ENCODE data around the gene ALPL. TPM values are rescaled to one million over a fixed set of nuclear protein-coding genes. Genes with fewer than 3 reads are reported as not detected.

The ALPL gene
- total and polyA plus RNA-seq, 7 donors: 0.36 to 7.8 (median 2.3) TPM

DNA sequence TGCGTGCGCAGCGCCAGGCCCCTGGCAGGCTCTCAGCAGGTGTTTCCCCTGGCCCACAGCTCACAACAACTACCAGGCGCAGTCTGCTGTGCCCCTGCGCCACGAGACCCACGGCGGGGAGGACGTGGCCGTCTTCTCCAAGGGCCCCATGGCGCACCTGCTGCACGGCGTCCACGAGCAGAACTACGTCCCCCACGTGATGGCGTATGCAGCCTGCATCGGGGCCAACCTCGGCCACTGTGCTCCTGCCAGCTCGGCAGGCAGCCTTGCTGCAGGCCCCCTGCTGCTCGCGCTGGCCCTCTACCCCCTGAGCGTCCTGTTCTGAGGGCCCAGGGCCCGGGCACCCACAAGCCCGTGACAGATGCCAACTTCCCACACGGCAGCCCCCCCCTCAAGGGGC, 68.1 kb downstream of the ALPL start:
- intact Hi-C loops (cut with DNase I): no loop called here
- H3K36me3 ChIP-seq: no peaks in the 10 kb centered on the region
- H3K4me3 ChIP-seq: no peak overlapping the region
- no peak for TF ChIP-seq EP300 (IDR thresholded peaks at IDR 0.05)
- TF ChIP-seq, protein P1, sequence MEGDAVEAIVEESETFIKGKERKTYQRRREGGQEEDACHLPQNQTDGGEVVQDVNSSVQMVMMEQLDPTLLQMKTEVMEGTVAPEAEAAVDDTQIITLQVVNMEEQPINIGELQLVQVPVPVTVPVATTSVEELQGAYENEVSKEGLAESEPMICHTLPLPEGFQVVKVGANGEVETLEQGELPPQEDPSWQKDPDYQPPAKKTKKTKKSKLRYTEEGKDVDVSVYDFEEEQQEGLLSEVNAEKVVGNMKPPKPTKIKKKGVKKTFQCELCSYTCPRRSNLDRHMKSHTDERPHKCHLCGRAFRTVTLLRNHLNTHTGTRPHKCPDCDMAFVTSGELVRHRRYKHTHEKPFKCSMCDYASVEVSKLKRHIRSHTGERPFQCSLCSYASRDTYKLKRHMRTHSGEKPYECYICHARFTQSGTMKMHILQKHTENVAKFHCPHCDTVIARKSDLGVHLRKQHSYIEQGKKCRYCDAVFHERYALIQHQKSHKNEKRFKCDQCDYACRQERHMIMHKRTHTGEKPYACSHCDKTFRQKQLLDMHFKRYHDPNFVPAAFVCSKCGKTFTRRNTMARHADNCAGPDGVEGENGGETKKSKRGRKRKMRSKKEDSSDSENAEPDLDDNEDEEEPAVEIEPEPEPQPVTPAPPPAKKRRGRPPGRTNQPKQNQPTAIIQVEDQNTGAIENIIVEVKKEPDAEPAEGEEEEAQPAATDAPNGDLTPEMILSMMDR (IDR thresholded peaks at IDR 0.05): no peak
- no peak for TF ChIP-seq POLR2A (IDR thresholded peaks at IDR 0.05)
- TF ChIP-seq POLR2AphosphoS5 (IDR thresholded peaks at IDR 0.05): no peak
- no peaks in the 10 kb centered on the region for H3K27me3 ChIP-seq
- H3K4me1 ChIP-seq: peaks cover 0 to 14% (median 13%) of the 10 kb centered on the region in 4 donors
- no peak for DNase-seq
- no peaks in the 10 kb centered on the region for H3K9me3 ChIP-seq
- 91 to 93% methylated on average over 26 of the region's 26 CpGs for WGBS, 2 donors
- no peak overlapping the region for H3K27ac ChIP-seq

DNA sequence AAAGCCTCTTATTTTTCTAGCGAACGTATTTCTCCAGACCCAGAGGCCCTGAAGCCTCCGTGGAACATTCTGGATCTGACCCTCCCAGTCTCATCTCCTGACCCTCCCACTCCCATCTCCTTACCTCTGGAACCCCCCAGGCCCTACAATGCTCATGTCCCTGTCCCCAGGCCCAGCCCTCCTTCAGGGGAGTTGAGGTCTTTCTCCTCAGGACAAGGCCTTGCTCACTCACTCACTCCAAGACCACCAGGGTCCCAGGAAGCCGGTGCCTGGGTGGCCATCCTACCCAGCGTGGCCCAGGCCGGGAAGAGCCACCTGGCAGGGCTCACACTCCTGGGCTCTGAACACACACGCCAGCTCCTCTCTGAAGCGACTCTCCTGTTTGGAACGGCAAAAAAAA, 68.7 kb downstream of the ALPL start:
- Histone ChIP-seq H3K4me1 (peaks cover 0 to 14% (median 13%) of the 10 kb centered on the region in 4 donors), H3K27me3 (no peaks in the 10 kb centered on the region), H3K36me3 (no peaks in the 10 kb centered on the region), H3K27ac (no peak overlapping the region), H3K4me3 (no peak overlapping the region), H3K9me3 (no peaks in the 10 kb centered on the region)
- DNase-seq: no peak
- 89% methylated on average over 9 of the region's 9 CpGs for WGBS, 2 donors
- TF ChIP-seq POLR2AphosphoS5 (IDR thresholded peaks at IDR 0.05): no peak
- TF ChIP-seq POLR2A (IDR thresholded peaks at IDR 0.05): no peak
- TF ChIP-seq EP300 (IDR thresholded peaks at IDR 0.05): no peak
- TF ChIP-seq, protein P1 (IDR thresholded peaks at IDR 0.05): no peak
- intact Hi-C loops (cut with DNase I): no loop called here

DNA sequence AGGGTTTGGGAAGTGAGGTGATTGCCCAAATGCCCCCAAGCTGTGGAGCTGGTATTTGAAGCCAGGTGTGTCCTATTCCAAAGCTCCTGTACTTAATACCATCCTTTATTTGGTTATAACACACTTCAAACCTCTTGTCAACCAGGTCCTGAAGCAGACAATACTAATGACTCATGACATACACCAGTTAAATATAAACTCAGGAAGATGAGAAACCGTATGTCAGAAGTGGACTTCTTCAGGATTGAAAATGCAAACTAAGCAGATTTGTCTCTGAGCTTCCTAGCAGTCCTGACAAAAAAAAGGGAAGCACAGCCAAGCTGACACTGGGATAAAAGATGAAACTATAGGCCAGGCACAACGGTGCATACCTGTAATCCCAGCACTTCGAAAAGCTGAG, 70.6 kb downstream of the ALPL start:
- DNase-seq: no peak
- intact Hi-C loops (cut with DNase I): no loop called here
- TF ChIP-seq, protein P1 (IDR thresholded peaks at IDR 0.05): no peak
- TF ChIP-seq POLR2A (IDR thresholded peaks at IDR 0.05): no peak
- no peak for TF ChIP-seq POLR2AphosphoS5 (IDR thresholded peaks at IDR 0.05)
- no peak for TF ChIP-seq EP300 (IDR thresholded peaks at IDR 0.05)
- Histone ChIP-seq H3K27me3 (peaks cover 0 to 4% (median 0%) of the 10 kb centered on the region in 3 donors), H3K27ac (no peak overlapping the region), H3K4me3 (no peak overlapping the region), H3K9me3 (no peaks in the 10 kb centered on the region), H3K4me1 (peaks cover 0 to 2% (median 1%) of the 10 kb centered on the region in 4 donors), H3K36me3 (no peaks in the 10 kb centered on the region)
- WGBS, 2 donors: 48 to 67% methylated on average over 3 of the region's 3 CpGs

DNA sequence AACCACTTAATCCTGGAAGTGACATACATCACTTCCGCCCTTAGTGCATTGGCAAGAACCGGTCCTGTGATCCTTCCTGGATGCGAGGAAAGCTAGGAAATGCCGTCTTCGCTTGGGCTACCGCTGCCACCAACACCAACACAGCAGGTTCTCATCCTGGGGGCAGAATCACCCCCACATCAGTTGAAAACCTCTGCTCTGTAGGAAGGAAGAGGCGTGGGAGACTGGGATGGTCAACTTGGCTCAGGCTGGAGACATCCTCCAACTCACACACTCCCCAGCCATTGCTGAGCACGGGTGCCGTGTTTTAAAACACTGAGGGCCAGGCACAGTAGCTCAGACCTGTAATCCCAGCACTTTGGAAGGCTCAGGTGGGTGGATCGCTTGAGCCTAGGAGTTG, 74.9 kb downstream of the ALPL start:
- no peak for TF ChIP-seq POLR2A (IDR thresholded peaks at IDR 0.05)
- peaks cover 0 to 31% (median 6%) of the 10 kb centered on the region in 3 donors for H3K27me3 ChIP-seq
- no peaks in the 10 kb centered on the region for H3K9me3 ChIP-seq
- H3K36me3 ChIP-seq: no peaks in the 10 kb centered on the region
- no peak overlapping the region for H3K4me3 ChIP-seq
- H3K27ac ChIP-seq: no peak overlapping the region
- WGBS, 2 donors: 70 to 73% methylated on average over 10 of the region's 10 CpGs
- H3K4me1 ChIP-seq: peaks cover 0 to 9% (median 8%) of the 10 kb centered on the region in 4 donors
- no peak for DNase-seq
- intact Hi-C loops (cut with DNase I): no loop called here

DNA sequence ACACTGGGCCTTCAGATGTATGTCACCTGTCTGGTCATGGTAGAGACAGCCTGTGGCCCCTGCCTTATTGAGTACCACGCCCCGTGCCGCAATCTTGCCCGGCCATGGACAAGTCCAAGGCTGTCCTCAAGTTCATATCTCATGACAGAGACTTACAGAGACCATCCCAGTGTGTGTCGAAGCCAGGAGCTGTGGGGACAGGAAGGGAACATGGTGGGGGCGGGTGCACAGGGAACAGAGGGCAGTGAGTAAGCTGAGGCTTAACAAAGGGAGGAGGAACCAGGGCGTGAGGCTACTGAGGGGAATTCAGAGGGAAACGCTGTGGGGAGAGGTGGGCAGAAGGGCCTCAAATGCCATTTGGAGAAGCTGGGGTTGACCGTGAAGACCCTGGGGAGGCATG, 75.8 kb downstream of the ALPL start:
- TF ChIP-seq, protein P1 (IDR thresholded peaks at IDR 0.05): no peak
- TF ChIP-seq EP300 (IDR thresholded peaks at IDR 0.05): no peak
- no peak for TF ChIP-seq POLR2A (IDR thresholded peaks at IDR 0.05)
- TF ChIP-seq POLR2AphosphoS5 (IDR thresholded peaks at IDR 0.05): no peak
- H3K27me3 ChIP-seq: peaks cover 0 to 37% (median 6%) of the 10 kb centered on the region in 3 donors
- no peak overlapping the region for H3K4me3 ChIP-seq
- intact Hi-C loops (cut with DNase I): no loop called here
- H3K27ac ChIP-seq: no peak overlapping the region
- H3K9me3 ChIP-seq: no peaks in the 10 kb centered on the region
- no peak for DNase-seq
- H3K36me3 ChIP-seq: no peaks in the 10 kb centered on the region
- peaks cover 0 to 11% (median 9%) of the 10 kb centered on the region in 4 donors for H3K4me1 ChIP-seq
- WGBS, 2 donors: 60 to 77% methylated on average over 9 of the region's 9 CpGs
